SK-N-SH treated with all-trans-retinoic acid at 6 μM for 48 hours (cell line): ENCODE data around the gene SDE2.

Source experiments
- BACH2 ChIP-seq: fragments of 250-450 bp; sonication (Bioruptor Pico); IDR thresholded peaks from 2 replicates; pipeline ENCODE4 v1.9.0; 2021; ENCODE audit warnings: mild to moderate bottlenecking, borderline replicate concordance
- CSDC2 ChIP-seq: fragments of 250-450 bp; sonication (Bioruptor Pico); IDR thresholded peaks from 2 replicates; pipeline ENCODE4 v1.5.0; 2020; ENCODE audit warnings: mild to moderate bottlenecking, moderate library complexity
- OSR1 ChIP-seq: fragments of 250-450 bp; sonication (Bioruptor Pico); IDR thresholded peaks from 2 replicates; pipeline ENCODE4 v1.8.0; 2022; ENCODE audit warnings: moderate library complexity, mild to moderate bottlenecking, inconsistent platforms
- RARB ChIP-seq: fragments of 250-450 bp; sonication (Bioruptor Pico); IDR thresholded peaks from 2 replicates; pipeline ENCODE4 v1.8.0; 2021; ENCODE audit warnings: mild to moderate bottlenecking, moderate library complexity
- TSHZ2 ChIP-seq: fragments of 250-450 bp; sonication (Bioruptor Pico); IDR thresholded peaks from 2 replicates; pipeline ENCODE4 v1.5.0; 2020; ENCODE audit warnings: mild to moderate bottlenecking, moderate library complexity
- ZC3H10 ChIP-seq: fragments of 250-450 bp; sonication (Bioruptor Pico); IDR thresholded peaks from 2 replicates; pipeline ENCODE4 v1.5.1; 2021; ENCODE audit warnings: mild to moderate bottlenecking, moderate library complexity
- ZNF565 ChIP-seq: fragments of 450-650 bp; formaldehyde crosslinking; conservative IDR thresholded peaks from 2 replicates; pipeline ENCODE4 v1.5.0; 2020; ENCODE audit warnings: low read depth, mild to moderate bottlenecking, moderate library complexity
- ZNF70 ChIP-seq: fragments of 450-650 bp; formaldehyde crosslinking; IDR thresholded peaks from 2 replicates; pipeline ENCODE4 v1.5.0; 2020; ENCODE audit warnings: mild to moderate bottlenecking, moderate library complexity
- TF ChIP-seq, protein P1 (sequence below): fragments of 250-450 bp; sonication (Bioruptor Pico); IDR thresholded peaks from 2 replicates; pipeline ENCODE4 v1.8.0; 2020; ENCODE audit warnings: mild to moderate bottlenecking, moderate library complexity, borderline replicate concordance
- TF ChIP-seq, protein P2 (sequence below): fragments of 250-450 bp; sonication (Bioruptor Pico); IDR thresholded peaks from 2 replicates; pipeline ENCODE4 v1.5.1; 2020; ENCODE audit warnings: low read depth, mild to moderate bottlenecking, moderate library complexity

DNA sequence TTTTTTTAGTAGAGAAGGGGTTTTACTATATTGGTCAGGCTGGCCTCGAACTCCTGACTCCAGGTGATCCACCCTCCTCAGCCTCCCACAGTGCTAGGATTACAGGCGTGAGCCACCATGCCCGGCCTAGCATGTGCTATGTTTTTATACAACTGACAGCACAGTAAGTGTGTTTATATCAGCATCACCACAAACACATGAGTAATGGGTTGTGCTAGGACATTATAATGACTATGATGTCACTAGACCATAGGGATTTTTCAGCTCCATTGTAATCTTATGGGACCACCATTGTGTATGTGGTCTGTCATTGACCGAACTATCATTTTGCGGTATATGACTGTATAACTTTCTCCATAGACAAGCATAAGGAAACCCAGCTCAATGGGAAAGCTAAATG lies 64.4 kb downstream of the SDE2 start:
- TF ChIP-seq ZC3H10 (CRISPR knock-in tag) (no peak), TSHZ2 (CRISPR knock-in tag) (no peak), BACH2 (CRISPR knock-in tag) (no peak), ZNF565 (CRISPR knock-in tag) (no peak), CSDC2 (CRISPR knock-in tag) (no peak), OSR1 (no peak), ZNF70 (CRISPR knock-in tag) (no peak), RARB (CRISPR knock-in tag) (no peak)
- TF ChIP-seq, protein P1, sequence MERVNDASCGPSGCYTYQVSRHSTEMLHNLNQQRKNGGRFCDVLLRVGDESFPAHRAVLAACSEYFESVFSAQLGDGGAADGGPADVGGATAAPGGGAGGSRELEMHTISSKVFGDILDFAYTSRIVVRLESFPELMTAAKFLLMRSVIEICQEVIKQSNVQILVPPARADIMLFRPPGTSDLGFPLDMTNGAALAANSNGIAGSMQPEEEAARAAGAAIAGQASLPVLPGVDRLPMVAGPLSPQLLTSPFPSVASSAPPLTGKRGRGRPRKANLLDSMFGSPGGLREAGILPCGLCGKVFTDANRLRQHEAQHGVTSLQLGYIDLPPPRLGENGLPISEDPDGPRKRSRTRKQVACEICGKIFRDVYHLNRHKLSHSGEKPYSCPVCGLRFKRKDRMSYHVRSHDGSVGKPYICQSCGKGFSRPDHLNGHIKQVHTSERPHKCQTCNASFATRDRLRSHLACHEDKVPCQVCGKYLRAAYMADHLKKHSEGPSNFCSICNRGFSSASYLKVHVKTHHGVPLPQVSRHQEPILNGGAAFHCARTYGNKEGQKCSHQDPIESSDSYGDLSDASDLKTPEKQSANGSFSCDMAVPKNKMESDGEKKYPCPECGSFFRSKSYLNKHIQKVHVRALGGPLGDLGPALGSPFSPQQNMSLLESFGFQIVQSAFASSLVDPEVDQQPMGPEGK (CRISPR knock-in tag), result no peak
- TF ChIP-seq, protein P2, sequence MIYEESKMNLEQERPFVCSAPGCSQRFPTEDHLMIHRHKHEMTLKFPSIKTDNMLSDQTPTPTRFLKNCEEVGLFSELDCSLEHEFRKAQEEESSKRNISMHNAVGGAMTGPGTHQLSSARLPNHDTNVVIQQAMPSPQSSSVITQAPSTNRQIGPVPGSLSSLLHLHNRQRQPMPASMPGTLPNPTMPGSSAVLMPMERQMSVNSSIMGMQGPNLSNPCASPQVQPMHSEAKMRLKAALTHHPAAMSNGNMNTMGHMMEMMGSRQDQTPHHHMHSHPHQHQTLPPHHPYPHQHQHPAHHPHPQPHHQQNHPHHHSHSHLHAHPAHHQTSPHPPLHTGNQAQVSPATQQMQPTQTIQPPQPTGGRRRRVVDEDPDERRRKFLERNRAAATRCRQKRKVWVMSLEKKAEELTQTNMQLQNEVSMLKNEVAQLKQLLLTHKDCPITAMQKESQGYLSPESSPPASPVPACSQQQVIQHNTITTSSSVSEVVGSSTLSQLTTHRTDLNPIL (CRISPR knock-in tag), result no peak
